ENCODE results near the gene MYL9.
"Not testable (repeated sequence)": the region's sequence is repeated elsewhere in the genome, so short reads cannot be mapped to it uniquely, and the experiment has no call there.

Gene MYL9

GRCh38 chr20:36501367-36502006 lies 39.8 kb upstream of the MYL9 start:
- peaks cover 50 to 63% of the 10 kb centered on the region in 2 donors for H3K36me3 ChIP-seq (ENCODE audit: control insufficient read depth in 2 of 2, insufficient read depth in 2 of 2, low read length in 2 of 2)

DNA sequence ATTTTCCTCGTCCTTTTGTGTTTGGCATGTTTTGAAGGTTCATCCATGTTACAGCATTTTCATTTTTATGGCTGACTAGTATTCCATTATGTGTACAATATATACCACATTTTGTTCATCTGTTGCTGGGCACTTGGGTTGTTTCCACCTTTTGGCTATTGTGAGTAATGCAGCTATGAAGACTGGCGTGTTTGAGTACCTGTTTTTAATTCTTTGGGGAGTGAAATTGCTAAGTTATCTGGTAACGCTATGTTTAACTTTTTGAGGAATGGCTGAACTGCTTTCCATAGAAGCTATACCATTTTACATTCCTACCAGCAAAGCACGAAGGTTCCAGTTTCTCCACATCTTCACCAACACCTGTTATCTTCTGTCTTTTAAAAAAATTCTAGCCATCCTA lies 37.0 kb upstream of the MYL9 start:
- H3K9ac ChIP-seq (ENCODE audit: low read length in 2 of 2), result no peak overlapping the region
- H3K27me3 ChIP-seq (ENCODE audit: control insufficient read depth in 1 of 2, insufficient read depth in 2 of 2, low read length in 2 of 2), result no peaks in the 10 kb centered on the region
- no peaks in the 10 kb centered on the region for H3K9me3 ChIP-seq (ENCODE audit: control insufficient read depth in 2 of 2, low read length in 2 of 2)
- no peaks in the 10 kb centered on the region for H3K4me1 ChIP-seq (ENCODE audit: control insufficient read depth, insufficient read depth, low read length)
- no peak overlapping the region for H3K27ac ChIP-seq (ENCODE audit: low read length)
- H3K4me3 ChIP-seq (ENCODE audit: low read length in 2 of 2), result no peak overlapping the region
- H3K36me3 ChIP-seq (ENCODE audit: control insufficient read depth in 2 of 2, insufficient read depth in 2 of 2, low read length in 2 of 2), result peaks cover 39 to 52% of the 10 kb centered on the region in 2 donors

More at GRCh38 chr20:36501367-36502006, 39.8 kb upstream of the MYL9 start:
- no peaks in the 10 kb centered on the region for H3K4me1 ChIP-seq (ENCODE audit: control insufficient read depth, insufficient read depth, low read length)
- no peak overlapping the region for H3K9ac ChIP-seq (ENCODE audit: low read length in 2 of 2)
- H3K27me3 ChIP-seq (ENCODE audit: control insufficient read depth in 1 of 2, insufficient read depth in 2 of 2, low read length in 2 of 2), result no peaks in the 10 kb centered on the region
- no peak overlapping the region for H3K4me3 ChIP-seq (ENCODE audit: low read length in 2 of 2)
- H3K27ac ChIP-seq (ENCODE audit: low read length), result no peak overlapping the region
- H3K9me3 ChIP-seq (ENCODE audit: control insufficient read depth in 2 of 2, low read length in 2 of 2), result no peaks in the 10 kb centered on the region

DNA sequence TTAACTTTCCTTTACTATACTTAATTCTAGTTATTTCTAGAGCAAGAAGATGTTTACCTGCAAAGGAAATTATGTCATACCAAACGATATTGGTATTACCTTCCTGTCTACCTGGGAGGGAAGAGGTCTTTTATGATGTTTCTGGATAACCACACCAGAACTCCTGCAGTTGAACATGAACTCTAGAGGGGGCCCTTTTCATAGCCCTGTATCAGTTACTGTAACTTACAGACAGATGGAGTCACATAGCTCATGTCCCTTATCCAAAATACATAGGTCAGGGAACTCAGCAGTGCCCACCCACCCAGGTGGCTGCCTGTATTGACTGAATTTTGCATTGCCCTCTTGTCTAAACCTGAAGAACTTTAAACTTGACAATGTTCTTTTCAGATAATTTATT lies 35.1 kb upstream of the MYL9 start:
- no peaks in the 10 kb centered on the region for H3K4me1 ChIP-seq (ENCODE audit: control insufficient read depth, insufficient read depth, low read length)
- H3K27ac ChIP-seq (ENCODE audit: low read length), result no peak overlapping the region
- no peaks in the 10 kb centered on the region for H3K9me3 ChIP-seq (ENCODE audit: control insufficient read depth in 2 of 2, low read length in 2 of 2)
- no peak overlapping the region for H3K4me3 ChIP-seq (ENCODE audit: low read length in 2 of 2)
- H3K36me3 ChIP-seq (ENCODE audit: control insufficient read depth in 2 of 2, insufficient read depth in 2 of 2, low read length in 2 of 2), result peaks cover 30 to 40% of the 10 kb centered on the region in 2 donors
- no peaks in the 10 kb centered on the region for H3K27me3 ChIP-seq (ENCODE audit: control insufficient read depth in 1 of 2, insufficient read depth in 2 of 2, low read length in 2 of 2)
- no peak overlapping the region for H3K9ac ChIP-seq (ENCODE audit: low read length in 2 of 2)

DNA sequence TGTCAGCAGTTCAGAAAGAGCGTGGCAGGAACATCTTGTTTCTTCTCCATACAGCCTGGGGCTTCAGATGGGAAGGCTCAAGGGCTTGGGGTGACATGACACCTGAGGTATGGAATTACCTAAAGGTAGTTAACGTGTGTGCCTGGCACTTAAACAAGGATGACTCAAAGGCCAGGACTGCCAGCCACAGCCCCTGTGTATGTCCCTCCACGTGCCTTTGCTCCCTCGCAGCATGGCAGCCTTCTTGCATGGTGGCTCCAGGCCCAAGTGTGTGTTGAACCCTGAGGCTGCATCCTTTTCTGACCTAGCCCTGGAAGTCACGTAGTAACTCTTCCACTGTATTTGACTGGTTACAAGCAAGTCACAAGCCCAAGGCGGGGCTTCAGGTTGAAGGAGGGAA lies 33.6 kb upstream of the MYL9 start:
- Histone ChIP-seq H3K4me3 (ENCODE audit: low read length in 2 of 2) (no peak overlapping the region), H3K27ac (ENCODE audit: low read length) (no peak overlapping the region), H3K36me3 (ENCODE audit: control insufficient read depth in 2 of 2, insufficient read depth in 2 of 2, low read length in 2 of 2) (peaks cover 34 to 41% of the 10 kb centered on the region in 2 donors), H3K9ac (ENCODE audit: low read length in 2 of 2) (no peak overlapping the region), H3K9me3 (ENCODE audit: control insufficient read depth in 2 of 2, low read length in 2 of 2) (no peaks in the 10 kb centered on the region), H3K27me3 (ENCODE audit: control insufficient read depth in 1 of 2, insufficient read depth in 2 of 2, low read length in 2 of 2) (no peaks in the 10 kb centered on the region), H3K4me1 (ENCODE audit: control insufficient read depth, insufficient read depth, low read length) (no peaks in the 10 kb centered on the region)

- Histone ChIP-seq H3K27me3 (ENCODE audit: control insufficient read depth in 1 of 2, insufficient read depth in 2 of 2, low read length in 2 of 2) (no peaks in the 10 kb centered on the region), H3K4me3 (ENCODE audit: low read length in 2 of 2) (no peak overlapping the region), H3K9ac (ENCODE audit: low read length in 2 of 2) (no peak overlapping the region), H3K4me1 (ENCODE audit: control insufficient read depth, insufficient read depth, low read length) (peaks cover 16% of the 10 kb centered on the region), H3K27ac (ENCODE audit: low read length) (no peak overlapping the region), H3K9me3 (ENCODE audit: control insufficient read depth in 2 of 2, low read length in 2 of 2) (no peaks in the 10 kb centered on the region), H3K36me3 (ENCODE audit: control insufficient read depth in 2 of 2, insufficient read depth in 2 of 2, low read length in 2 of 2) (peaks cover 16 to 22% of the 10 kb centered on the region in 2 donors)
Observed at GRCh38 chr20:36519012-36519719, 22.2 kb upstream of the MYL9 start.

DNA sequence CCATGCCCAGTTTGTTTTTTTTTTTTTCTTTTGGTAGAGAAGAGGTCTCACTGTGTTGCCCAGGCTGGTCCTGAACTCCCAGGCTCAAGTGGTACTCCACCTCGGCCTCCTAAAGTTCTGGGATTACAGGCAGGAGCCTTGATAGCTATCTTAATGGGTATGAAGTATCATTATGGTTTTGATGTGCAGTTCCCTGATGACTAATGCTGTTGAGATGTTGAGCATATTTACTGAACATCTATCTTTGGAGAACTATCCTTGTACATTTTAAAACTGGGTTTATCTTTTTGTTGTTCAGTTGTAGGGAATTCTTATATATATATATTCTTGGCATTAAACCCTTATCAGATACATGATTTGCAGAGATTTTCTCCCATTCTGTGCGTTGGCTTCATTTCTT lies 21.4 kb upstream of the MYL9 start:
- Histone ChIP-seq H3K9me3 (ENCODE audit: control insufficient read depth in 2 of 2, low read length in 2 of 2) (no peaks in the 10 kb centered on the region), H3K9ac (ENCODE audit: low read length in 2 of 2) (no peak overlapping the region), H3K4me1 (ENCODE audit: control insufficient read depth, insufficient read depth, low read length) (peaks cover 16% of the 10 kb centered on the region), H3K4me3 (ENCODE audit: low read length in 2 of 2) (no peak overlapping the region), H3K27ac (ENCODE audit: low read length) (no peak overlapping the region), H3K36me3 (ENCODE audit: control insufficient read depth in 2 of 2, insufficient read depth in 2 of 2, low read length in 2 of 2) (peaks cover 17 to 19% of the 10 kb centered on the region in 2 donors), H3K27me3 (ENCODE audit: control insufficient read depth in 1 of 2, insufficient read depth in 2 of 2, low read length in 2 of 2) (no peaks in the 10 kb centered on the region)

DNA sequence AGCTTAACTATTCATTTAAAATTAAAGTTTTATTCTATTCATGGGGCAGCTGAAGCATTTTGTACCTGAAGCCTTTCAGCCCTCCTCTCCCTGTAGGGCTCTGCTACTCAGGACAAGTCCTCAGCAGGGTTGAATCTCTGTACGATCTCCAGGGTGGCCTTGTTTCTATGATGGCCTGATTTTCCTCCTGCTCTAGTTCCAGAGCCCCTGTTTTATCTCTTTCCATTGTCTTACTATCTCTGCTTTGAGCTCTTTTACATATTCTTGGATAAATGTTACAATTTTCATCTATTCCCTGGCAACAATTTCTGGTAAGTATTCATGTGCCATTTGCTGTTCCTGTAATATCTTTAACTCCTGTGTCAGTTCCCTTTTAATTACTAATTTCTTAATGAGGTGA lies 19.8 kb upstream of the MYL9 start:
- Histone ChIP-seq H3K9me3 (ENCODE audit: control insufficient read depth in 2 of 2, low read length in 2 of 2) (no peaks in the 10 kb centered on the region), H3K36me3 (ENCODE audit: control insufficient read depth in 2 of 2, insufficient read depth in 2 of 2, low read length in 2 of 2) (peaks cover 25 to 28% of the 10 kb centered on the region in 2 donors), H3K9ac (ENCODE audit: low read length in 2 of 2) (no peak overlapping the region), H3K27ac (ENCODE audit: low read length) (no peak overlapping the region), H3K4me1 (ENCODE audit: control insufficient read depth, insufficient read depth, low read length) (peaks cover 17% of the 10 kb centered on the region), H3K27me3 (ENCODE audit: control insufficient read depth in 1 of 2, insufficient read depth in 2 of 2, low read length in 2 of 2) (no peaks in the 10 kb centered on the region), H3K4me3 (ENCODE audit: low read length in 2 of 2) (no peak overlapping the region)

DNA sequence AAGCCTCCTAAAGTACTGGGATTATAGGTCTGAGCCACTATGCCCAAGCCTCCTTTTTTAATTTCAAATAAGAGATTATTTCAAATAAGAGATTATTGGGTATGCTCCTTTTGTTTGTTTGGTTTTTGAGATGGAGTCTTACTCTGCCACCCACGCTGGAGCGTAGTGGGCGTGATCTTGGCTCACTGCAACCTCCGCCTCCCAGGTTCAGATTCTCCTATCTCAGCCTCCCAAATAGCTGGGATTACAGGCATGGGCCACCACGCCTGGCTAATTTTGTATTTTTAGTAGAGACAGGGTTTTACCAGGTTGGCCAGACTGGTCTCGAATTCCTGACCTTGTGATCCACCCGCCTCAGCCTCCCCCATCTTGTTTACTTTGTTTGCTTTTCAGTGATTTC lies 18.9 kb upstream of the MYL9 start:
- H3K9ac ChIP-seq (ENCODE audit: low read length in 2 of 2); H3K9me3 ChIP-seq (ENCODE audit: control insufficient read depth in 2 of 2, low read length in 2 of 2); H3K27me3 ChIP-seq (ENCODE audit: control insufficient read depth in 1 of 2, insufficient read depth in 2 of 2, low read length in 2 of 2); H3K4me3 ChIP-seq (ENCODE audit: low read length in 2 of 2); H3K27ac ChIP-seq (ENCODE audit: low read length): not testable (repeated sequence)
- Histone ChIP-seq H3K36me3 (ENCODE audit: control insufficient read depth in 2 of 2, insufficient read depth in 2 of 2, low read length in 2 of 2) (peaks cover 28 to 31% of the 10 kb centered on the region in 2 donors), H3K4me1 (ENCODE audit: control insufficient read depth, insufficient read depth, low read length) (peaks cover 24% of the 10 kb centered on the region)

GRCh38 chr20:36523341-36523740 lies 18.0 kb upstream of the MYL9 start:
- H3K27me3 ChIP-seq (ENCODE audit: control insufficient read depth in 1 of 2, insufficient read depth in 2 of 2, low read length in 2 of 2), result no peaks in the 10 kb centered on the region
- H3K9me3 ChIP-seq (ENCODE audit: control insufficient read depth in 2 of 2, low read length in 2 of 2), result no peaks in the 10 kb centered on the region
- no peak overlapping the region for H3K4me3 ChIP-seq (ENCODE audit: low read length in 2 of 2)
- H3K9ac ChIP-seq (ENCODE audit: low read length in 2 of 2), result no peak overlapping the region
- peaks cover 27 to 32% of the 10 kb centered on the region in 2 donors for H3K36me3 ChIP-seq (ENCODE audit: control insufficient read depth in 2 of 2, insufficient read depth in 2 of 2, low read length in 2 of 2)
- peaks cover 33% of the 10 kb centered on the region for H3K4me1 ChIP-seq (ENCODE audit: control insufficient read depth, insufficient read depth, low read length)
- no peak overlapping the region for H3K27ac ChIP-seq (ENCODE audit: low read length)

DNA sequence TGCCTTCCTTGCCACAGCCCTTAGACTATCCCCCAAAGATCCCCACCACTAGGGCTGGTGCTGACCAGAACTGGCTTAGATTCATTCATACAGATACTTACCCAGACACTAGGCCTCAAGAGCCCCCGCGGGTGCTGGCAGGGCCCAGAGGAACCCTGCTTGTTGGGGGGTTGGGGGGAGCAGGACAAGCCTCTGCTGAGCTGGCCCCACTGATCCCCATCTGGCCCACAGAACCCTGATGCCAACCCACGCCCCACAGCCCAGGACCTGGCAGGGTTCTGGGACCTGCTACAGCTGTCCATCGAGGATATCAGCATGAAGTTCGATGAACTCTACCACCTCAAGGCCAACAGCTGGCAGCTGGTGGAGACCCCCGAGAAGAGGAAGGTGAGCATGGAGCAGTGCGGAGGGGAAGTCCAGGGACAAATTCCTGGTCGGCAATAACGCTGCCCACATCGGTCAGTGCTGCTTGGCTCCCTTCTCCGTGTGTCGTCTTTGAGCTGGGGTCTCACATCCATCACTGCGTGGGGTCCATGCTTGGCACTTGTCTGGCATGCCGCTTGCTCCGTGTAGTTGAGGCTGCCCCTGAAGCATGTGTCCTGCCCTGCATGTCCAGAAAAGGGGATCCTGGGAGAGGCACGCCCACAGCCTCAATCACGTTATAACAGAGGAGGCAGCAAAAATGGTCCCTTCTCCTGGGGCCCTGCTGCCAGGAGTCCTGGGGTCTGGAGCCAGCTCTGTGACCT lies 15.5 kb upstream of the MYL9 start:
- no peaks in the 10 kb centered on the region for H3K27me3 ChIP-seq (ENCODE audit: control insufficient read depth in 1 of 2, insufficient read depth in 2 of 2, low read length in 2 of 2)
- H3K27ac ChIP-seq (ENCODE audit: low read length), result peak overlapping the region; percentile 88
- H3K4me1 ChIP-seq (ENCODE audit: control insufficient read depth, insufficient read depth, low read length), result peaks cover 36% of the 10 kb centered on the region
- H3K9ac ChIP-seq (ENCODE audit: low read length in 2 of 2), result peak overlapping the region in 1 of 2 donors; percentile 36
- H3K36me3 ChIP-seq (ENCODE audit: control insufficient read depth in 2 of 2, insufficient read depth in 2 of 2, low read length in 2 of 2), result peaks cover 22 to 29% of the 10 kb centered on the region in 2 donors
- H3K9me3 ChIP-seq (ENCODE audit: control insufficient read depth in 2 of 2, low read length in 2 of 2), result no peaks in the 10 kb centered on the region
- H3K4me3 ChIP-seq (ENCODE audit: low read length in 2 of 2), result peak overlapping the region in 1 of 2 donors; percentile 15
